Activated T-cell treated with anti-CD3 and anti-CD28 coated beads, Interleukin-2, amount 50 U/mL, for 72 hours (primary cell): ENCODE results near the gene KIAA0513. TPM values are rescaled to one million over a fixed set of nuclear protein-coding genes. Genes with fewer than 3 reads are reported as not detected.
A peak's percentile ranks its signal among the peaks of the same experiment; 100 is the strongest.

Experiments used
- ATAC-seq, 2 donors: fragments of 150-1000 bp; cut with Tn5 transposase; replicated peaks in 1 of 2; 2 replicates each; pipeline ENCODE4 v1.10.0; 2021; ENCODE audit warnings: moderate library complexity in 2 of 2, mild to moderate bottlenecking in 1 of 2
- DNase-seq, 2 donors: peaks; one replicate each; pipeline ENCODE4 v3.0.0; 2021 to 2022; ENCODE audit warnings: mixed read lengths in 1 of 2
- H3K27ac Mint-ChIP-seq: one replicate; pipeline ENCODE4 v1.8.0; 2022; ENCODE audit warnings: mild to moderate bottlenecking, moderate library complexity, mixed read lengths
- H3K27me3 Mint-ChIP-seq: one replicate; pipeline ENCODE4 v1.8.0; 2022; ENCODE audit warnings: low read depth, mixed read lengths
- H3K36me3 Mint-ChIP-seq, 2 donors: one replicate each; pipeline ENCODE4 v1.8.0; 2022; ENCODE audit warnings: mixed read lengths in 2 of 2, mild to moderate bottlenecking in 1 of 2; ENCODE audit not compliant: insufficient read depth in 2 of 2
- H3K4me1 Mint-ChIP-seq: one replicate; pipeline ENCODE4 v1.8.0; 2022; ENCODE audit warnings: low read depth, mixed read lengths
- H3K4me3 Mint-ChIP-seq, 2 donors: one replicate each; pipeline ENCODE4 v1.8.0; 2022; ENCODE audit warnings: mild to moderate bottlenecking in 2 of 2, mixed read lengths in 2 of 2, moderate library complexity in 2 of 2
- H3K9me3 Mint-ChIP-seq, 2 donors: one replicate each; pipeline ENCODE4 v1.8.0; 2022; ENCODE audit warnings: mixed read lengths in 2 of 2
- total RNA-seq, 2 donors: library from RNA; stranded (reverse); gene quantifications; one replicate each; pipeline ENCODE4 v1.2.3, GENCODE V29; 2022

Gene KIAA0513
- total RNA-seq: 10 to 100 TPM; 10.6 to 14.5 TPM

GRCh38 chr16:85027349-85027957 is at the start of gene KIAA0513:
KIAA0513 (plus strand) TSS chr16:85027795; CDS start chr16:85067072, 39,277 bp downstream.
- peaks cover 54% of the 10 kb centered on the region for H3K4me1 Mint-ChIP-seq
- no peaks in the 10 kb centered on the region for H3K9me3 Mint-ChIP-seq
- ATAC-seq (peak; percentile 59 to 61), DNase-seq (peak; percentile 97 to 99)
- no peaks in the 10 kb centered on the region for H3K27me3 Mint-ChIP-seq
- peaks cover 0 to 3% of the 10 kb centered on the region in 2 donors for H3K36me3 Mint-ChIP-seq
- H3K4me3 Mint-ChIP-seq: peak within 1 kb of the TSS; percentile 95 to 96
- peak within 1 kb of the TSS; percentile 98 for H3K27ac Mint-ChIP-seq

- H3K4me3 Mint-ChIP-seq: no peak overlapping the region
- H3K36me3 Mint-ChIP-seq: peaks cover 2% of the 10 kb centered on the region in 2 donors
- ATAC-seq (no peak), DNase-seq (no peak)
- no peaks in the 10 kb centered on the region for H3K4me1 Mint-ChIP-seq
- no peaks in the 10 kb centered on the region for H3K9me3 Mint-ChIP-seq
- H3K27me3 Mint-ChIP-seq: no peaks in the 10 kb centered on the region
- H3K27ac Mint-ChIP-seq: peak overlapping the region; percentile 44
These were observed 48.1 kb upstream of the KIAA0513 start for GRCh38 chr16:84979516-84979915.

GRCh38 chr16:84982434-84982833 is 45.2 kb upstream of the KIAA0513 start:
- H3K27ac Mint-ChIP-seq: no peak overlapping the region
- no peak for DNase-seq
- ATAC-seq: no peak
- H3K27me3 Mint-ChIP-seq: no peaks in the 10 kb centered on the region
- H3K4me3 Mint-ChIP-seq: no peak overlapping the region
- no peaks in the 10 kb centered on the region for H3K9me3 Mint-ChIP-seq
- peaks cover 13% of the 10 kb centered on the region for H3K4me1 Mint-ChIP-seq
- H3K36me3 Mint-ChIP-seq: peaks cover 0 to 2% of the 10 kb centered on the region in 2 donors

- Mint-ChIP-seq H3K27me3 (no peaks in the 10 kb centered on the region), H3K9me3 (no peaks in the 10 kb centered on the region), H3K27ac (peak overlapping the region; percentile 78), H3K36me3 (peaks cover 4% of the 10 kb centered on the region in 2 donors), H3K4me3 (peak overlapping the region in 1 of 2 donors; percentile 11), H3K4me1 (peaks cover 13% of the 10 kb centered on the region)
- DNase-seq (no peak), ATAC-seq (no peak)
These were observed 42.2 kb upstream of the KIAA0513 start for GRCh38 chr16:84985079-84986065.

GRCh38 chr16:84986102-84986501 is 41.5 kb upstream of the KIAA0513 start:
- DNase-seq (no peak), ATAC-seq (peak; percentile 32 to 53)
- Mint-ChIP-seq H3K36me3 (peaks cover 4% of the 10 kb centered on the region in 2 donors), H3K27ac (peak overlapping the region; percentile 78), H3K4me3 (peak overlapping the region in 1 of 2 donors; percentile 11), H3K4me1 (peaks cover 13% of the 10 kb centered on the region), H3K27me3 (no peaks in the 10 kb centered on the region), H3K9me3 (no peaks in the 10 kb centered on the region)

GRCh38 chr16:84986879-84987278 is 40.7 kb upstream of the KIAA0513 start:
- Mint-ChIP-seq H3K9me3 (no peaks in the 10 kb centered on the region), H3K4me1 (peaks cover 13% of the 10 kb centered on the region), H3K36me3 (peaks cover 4% of the 10 kb centered on the region in 2 donors), H3K27me3 (no peaks in the 10 kb centered on the region), H3K27ac (no peak overlapping the region), H3K4me3 (no peak overlapping the region)
- no peak for ATAC-seq
- no peak for DNase-seq

GRCh38 chr16:84988328-84989080 is 39.1 kb upstream of the KIAA0513 start:
- no peak for ATAC-seq
- H3K9me3 Mint-ChIP-seq: no peaks in the 10 kb centered on the region

GRCh38 chr16:84989749-84990620 is 37.6 kb upstream of the KIAA0513 start:
- H3K27ac Mint-ChIP-seq: no peak overlapping the region
- DNase-seq: no peak

More at GRCh38 chr16:84988328-84989080, 39.1 kb upstream of the KIAA0513 start:
- Mint-ChIP-seq H3K27me3 (no peaks in the 10 kb centered on the region), H3K36me3 (peaks cover 4 to 5% of the 10 kb centered on the region in 2 donors), H3K27ac (no peak overlapping the region), H3K4me1 (peaks cover 13% of the 10 kb centered on the region), H3K4me3 (no peak overlapping the region)
- DNase-seq: no peak

GRCh38 chr16:84990782-84991181 is 36.8 kb upstream of the KIAA0513 start:
- no peak for DNase-seq
- Mint-ChIP-seq H3K9me3 (no peaks in the 10 kb centered on the region), H3K4me3 (no peak overlapping the region), H3K27ac (no peak overlapping the region), H3K36me3 (peaks cover 4 to 5% of the 10 kb centered on the region in 2 donors), H3K4me1 (peaks cover 12% of the 10 kb centered on the region), H3K27me3 (no peaks in the 10 kb centered on the region)
- ATAC-seq: no peak

More at GRCh38 chr16:84989749-84990620, 37.6 kb upstream of the KIAA0513 start:
- H3K27me3 Mint-ChIP-seq: no peaks in the 10 kb centered on the region
- H3K4me3 Mint-ChIP-seq: no peak overlapping the region
- H3K4me1 Mint-ChIP-seq: peaks cover 13% of the 10 kb centered on the region
- no peak for ATAC-seq
- no peaks in the 10 kb centered on the region for H3K9me3 Mint-ChIP-seq
- H3K36me3 Mint-ChIP-seq: peaks cover 4 to 5% of the 10 kb centered on the region in 2 donors

- Mint-ChIP-seq H3K9me3 (no peaks in the 10 kb centered on the region), H3K4me1 (peaks cover 18% of the 10 kb centered on the region), H3K27ac (no peak overlapping the region), H3K36me3 (peaks cover 4 to 6% of the 10 kb centered on the region in 2 donors), H3K27me3 (no peaks in the 10 kb centered on the region), H3K4me3 (no peak overlapping the region)
- DNase-seq (no peak), ATAC-seq (no peak)
These were observed 34.9 kb upstream of the KIAA0513 start for GRCh38 chr16:84992717-84993075.

GRCh38 chr16:84993926-84994325 is 33.7 kb upstream of the KIAA0513 start:
- ATAC-seq (no peak), DNase-seq (no peak)
- Mint-ChIP-seq H3K27me3 (no peaks in the 10 kb centered on the region), H3K36me3 (peaks cover 4 to 8% of the 10 kb centered on the region in 2 donors), H3K9me3 (no peaks in the 10 kb centered on the region), H3K4me1 (peaks cover 18% of the 10 kb centered on the region), H3K4me3 (no peak overlapping the region), H3K27ac (no peak overlapping the region)

- DNase-seq: peak in 1 of 2 donors; percentile 21
- H3K27ac Mint-ChIP-seq: peak overlapping the region; percentile 63
- H3K36me3 Mint-ChIP-seq: peaks cover 0 to 9% of the 10 kb centered on the region in 2 donors
- no peak overlapping the region for H3K4me3 Mint-ChIP-seq
- no peaks in the 10 kb centered on the region for H3K9me3 Mint-ChIP-seq
- H3K4me1 Mint-ChIP-seq: peaks cover 18% of the 10 kb centered on the region
- ATAC-seq: peak; percentile 49 to 88
- no peaks in the 10 kb centered on the region for H3K27me3 Mint-ChIP-seq
These were observed 31.9 kb upstream of the KIAA0513 start for GRCh38 chr16:84995663-84996062.
